ENCODE measurements around the gene HOMER3. TPM values are rescaled to one million over a fixed set of nuclear protein-coding genes. Genes with fewer than 3 reads are reported as not detected.
A peak's percentile ranks its signal among the peaks of the same experiment; 100 is the strongest.

HOMER3 gene
- total and polyA plus RNA-seq, 2 of the 13 experiments (the other 11 are each of a cell fraction or from before 2014, with no cell fraction given): 21.3 to 27.3 TPM

DNA sequence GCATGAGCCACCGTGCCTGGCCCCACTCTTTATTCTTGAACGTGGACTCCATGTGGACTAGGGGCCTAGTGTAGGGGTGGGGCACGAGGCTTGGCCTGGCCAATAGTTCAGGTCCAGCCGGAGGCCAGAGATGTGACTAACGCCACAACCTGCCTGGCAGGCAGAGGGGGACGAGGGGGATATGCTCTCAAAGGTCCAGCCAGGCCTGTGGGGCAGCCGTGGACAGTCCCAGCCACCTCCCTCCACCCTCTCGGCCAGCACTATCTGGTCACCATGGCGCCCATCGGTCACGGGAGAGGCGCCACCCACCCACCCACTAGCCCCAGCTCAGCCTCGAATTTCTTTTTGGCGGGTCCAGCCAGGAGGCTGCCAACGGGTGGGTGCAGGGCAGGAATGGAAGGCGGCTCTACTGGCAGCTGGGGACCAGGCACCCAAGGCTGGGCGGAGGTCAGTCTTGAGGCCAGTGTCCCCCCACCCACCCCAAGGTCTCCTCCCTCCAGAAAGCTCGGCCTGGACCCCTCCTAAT lies 42.9 kb downstream of the HOMER3 start:
- H3K36me3 ChIP-seq (replicated peaks in 1 of 2; ENCODE audit: control insufficient read depth in 1 of 2, insufficient read depth in 2 of 2, low read length in 2 of 2): peaks cover 1 to 12% of the 10 kb centered on the region in 2 experiments; a peak in 2 of 5 replicates
- no peaks in the 10 kb centered on the region for H3K79me2 ChIP-seq (ENCODE audit: insufficient read depth, low read length)
- intact Hi-C loops (cut with micrococcal nuclease; ENCODE audit: unreplicated experiment) (no loop called here), in situ Hi-C loops (cut with HindIII; ENCODE audit: extremely low pct_ligation_motif_present, low pct_unique_long_range_greater_than_20kb) (loop anchor here (10.0 kb wide), 1 partner anchor 87 kb away; no protein-coding TSS in a partner anchor)
- no peak overlapping the region for H3K4me3 ChIP-seq (replicated peaks in 1 of 3; ENCODE audit: insufficient read depth in 1 of 3, low read depth in 2 of 3, low read length in 3 of 3)
- no peak for FAIRE-seq
- H3K9ac ChIP-seq (ENCODE audit: insufficient read depth, low read depth, low read length): no peak overlapping the region
- no peaks in the 10 kb centered on the region for H3K9me3 ChIP-seq (ENCODE audit: low read length)
- H3K4me1 ChIP-seq (ENCODE audit: insufficient read depth, low read length): peaks cover 23% of the 10 kb centered on the region
- H3K27ac ChIP-seq (ENCODE audit: extremely low read length, insufficient read depth, low read length): no peak overlapping the region
- CTCF ChIA-PET (ENCODE audit: low intra/inter-chr PET ratio, low total read pairs): no interaction called here
- H3K27me3 ChIP-seq (ENCODE audit: control insufficient read depth in 1 of 2, insufficient read depth in 2 of 2, low read length in 2 of 2): no peaks in the 10 kb centered on the region; a peak in 1 of 5 replicates
- BruUV-seq (replicated peaks): no TSS peak
- peak; percentile 17 for ATAC-seq
- DNase-seq (ENCODE audit: low spot score): no peak
- H2AFZ ChIP-seq (ENCODE audit: low read length): no peak overlapping the region
- POLR2A ChIA-PET: interaction anchor here (0.6 kb wide), 1 partner anchor 304 kb away, joined by 3 read pairs; no protein-coding TSS in a partner anchor
- H4K20me1 ChIP-seq (ENCODE audit: insufficient read depth, low read length): no peaks in the 10 kb centered on the region
- H3K4me2 ChIP-seq (ENCODE audit: low read depth, low read length): no peak overlapping the region
- no CpG with 5 or more reads among the region's 18 CpGs for WGBS (ENCODE audit: low lambda C conversion rate)
- no peak for TF ChIP-seq EP300 (IDR thresholded peaks at IDR 0.05; ENCODE audit: low read depth in 2 of 2, low read length in 2 of 2)
- TF ChIP-seq EP300 (CRISPR knock-in tag; IDR thresholded peaks at IDR 0.05; ENCODE audit: borderline replicate concordance): no peak
- TF ChIP-seq ZNF775 (CRISPR knock-in tag; IDR thresholded peaks at IDR 0.05; ENCODE audit: borderline replicate concordance): no peak
- no peak for TF ChIP-seq SMAD3 (CRISPR knock-in tag; IDR thresholded peaks at IDR 0.05)
- no peak for TF ChIP-seq ZNF30 (CRISPR knock-in tag; IDR thresholded peaks at IDR 0.05)
- TF ChIP-seq MEIS1 (CRISPR knock-in tag; IDR thresholded peaks at IDR 0.05; ENCODE audit: borderline replicate concordance): no peak
- TF ChIP-seq, protein P1, sequence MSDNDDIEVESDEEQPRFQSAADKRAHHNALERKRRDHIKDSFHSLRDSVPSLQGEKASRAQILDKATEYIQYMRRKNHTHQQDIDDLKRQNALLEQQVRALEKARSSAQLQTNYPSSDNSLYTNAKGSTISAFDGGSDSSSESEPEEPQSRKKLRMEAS (IDR thresholded peaks at IDR 0.05): peak; percentile 59
- TF ChIP-seq, protein P2, sequence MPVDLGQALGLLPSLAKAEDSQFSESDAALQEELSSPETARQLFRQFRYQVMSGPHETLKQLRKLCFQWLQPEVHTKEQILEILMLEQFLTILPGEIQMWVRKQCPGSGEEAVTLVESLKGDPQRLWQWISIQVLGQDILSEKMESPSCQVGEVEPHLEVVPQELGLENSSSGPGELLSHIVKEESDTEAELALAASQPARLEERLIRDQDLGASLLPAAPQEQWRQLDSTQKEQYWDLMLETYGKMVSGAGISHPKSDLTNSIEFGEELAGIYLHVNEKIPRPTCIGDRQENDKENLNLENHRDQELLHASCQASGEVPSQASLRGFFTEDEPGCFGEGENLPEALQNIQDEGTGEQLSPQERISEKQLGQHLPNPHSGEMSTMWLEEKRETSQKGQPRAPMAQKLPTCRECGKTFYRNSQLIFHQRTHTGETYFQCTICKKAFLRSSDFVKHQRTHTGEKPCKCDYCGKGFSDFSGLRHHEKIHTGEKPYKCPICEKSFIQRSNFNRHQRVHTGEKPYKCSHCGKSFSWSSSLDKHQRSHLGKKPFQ (CRISPR knock-in tag; IDR thresholded peaks at IDR 0.05; ENCODE audit: insufficient replicate concordance): no peak
- 0 out of 2 replicates have a peak, but pooled peaks have one; percentile 34 for TF ChIP-seq RNF2 (conservative IDR thresholded peaks at IDR 0.05; ENCODE audit: low read depth)
- TF ChIP-seq RBM22 (optimal IDR thresholded peaks at IDR 0.05; ENCODE audit: low read length): no peak
- no peak for TF ChIP-seq ZNF616 (CRISPR knock-in tag; IDR thresholded peaks at IDR 0.05; ENCODE audit: low read depth)
- TF ChIP-seq, protein P3, sequence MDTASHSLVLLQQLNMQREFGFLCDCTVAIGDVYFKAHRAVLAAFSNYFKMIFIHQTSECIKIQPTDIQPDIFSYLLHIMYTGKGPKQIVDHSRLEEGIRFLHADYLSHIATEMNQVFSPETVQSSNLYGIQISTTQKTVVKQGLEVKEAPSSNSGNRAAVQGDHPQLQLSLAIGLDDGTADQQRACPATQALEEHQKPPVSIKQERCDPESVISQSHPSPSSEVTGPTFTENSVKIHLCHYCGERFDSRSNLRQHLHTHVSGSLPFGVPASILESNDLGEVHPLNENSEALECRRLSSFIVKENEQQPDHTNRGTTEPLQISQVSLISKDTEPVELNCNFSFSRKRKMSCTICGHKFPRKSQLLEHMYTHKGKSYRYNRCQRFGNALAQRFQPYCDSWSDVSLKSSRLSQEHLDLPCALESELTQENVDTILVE (CRISPR knock-in tag; IDR thresholded peaks at IDR 0.05): no peak
- no peak for TF ChIP-seq TSC22D2 (CRISPR knock-in tag; IDR thresholded peaks at IDR 0.05; ENCODE audit: borderline replicate concordance)
- no peak for TF ChIP-seq RBAK (CRISPR knock-in tag; IDR thresholded peaks at IDR 0.05)
- no peak for TF ChIP-seq SALL1 (CRISPR knock-in tag; IDR thresholded peaks at IDR 0.05)
- TF ChIP-seq, protein P4, sequence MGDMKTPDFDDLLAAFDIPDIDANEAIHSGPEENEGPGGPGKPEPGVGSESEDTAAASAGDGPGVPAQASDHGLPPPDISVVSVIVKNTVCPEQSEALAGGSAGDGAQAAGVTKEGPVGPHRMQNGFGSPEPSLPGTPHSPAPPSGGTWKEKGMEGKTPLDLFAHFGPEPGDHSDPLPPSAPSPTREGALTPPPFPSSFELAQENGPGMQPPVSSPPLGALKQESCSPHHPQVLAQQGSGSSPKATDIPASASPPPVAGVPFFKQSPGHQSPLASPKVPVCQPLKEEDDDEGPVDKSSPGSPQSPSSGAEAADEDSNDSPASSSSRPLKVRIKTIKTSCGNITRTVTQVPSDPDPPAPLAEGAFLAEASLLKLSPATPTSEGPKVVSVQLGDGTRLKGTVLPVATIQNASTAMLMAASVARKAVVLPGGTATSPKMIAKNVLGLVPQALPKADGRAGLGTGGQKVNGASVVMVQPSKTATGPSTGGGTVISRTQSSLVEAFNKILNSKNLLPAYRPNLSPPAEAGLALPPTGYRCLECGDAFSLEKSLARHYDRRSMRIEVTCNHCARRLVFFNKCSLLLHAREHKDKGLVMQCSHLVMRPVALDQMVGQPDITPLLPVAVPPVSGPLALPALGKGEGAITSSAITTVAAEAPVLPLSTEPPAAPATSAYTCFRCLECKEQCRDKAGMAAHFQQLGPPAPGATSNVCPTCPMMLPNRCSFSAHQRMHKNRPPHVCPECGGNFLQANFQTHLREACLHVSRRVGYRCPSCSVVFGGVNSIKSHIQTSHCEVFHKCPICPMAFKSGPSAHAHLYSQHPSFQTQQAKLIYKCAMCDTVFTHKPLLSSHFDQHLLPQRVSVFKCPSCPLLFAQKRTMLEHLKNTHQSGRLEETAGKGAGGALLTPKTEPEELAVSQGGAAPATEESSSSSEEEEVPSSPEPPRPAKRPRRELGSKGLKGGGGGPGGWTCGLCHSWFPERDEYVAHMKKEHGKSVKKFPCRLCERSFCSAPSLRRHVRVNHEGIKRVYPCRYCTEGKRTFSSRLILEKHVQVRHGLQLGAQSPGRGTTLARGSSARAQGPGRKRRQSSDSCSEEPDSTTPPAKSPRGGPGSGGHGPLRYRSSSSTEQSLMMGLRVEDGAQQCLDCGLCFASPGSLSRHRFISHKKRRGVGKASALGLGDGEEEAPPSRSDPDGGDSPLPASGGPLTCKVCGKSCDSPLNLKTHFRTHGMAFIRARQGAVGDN (CRISPR knock-in tag; IDR thresholded peaks at IDR 0.05): peak; percentile 80
- peak; percentile 9; the same call in 1 of the 2 replicates for TF ChIP-seq ZMYM3 (CRISPR knock-in tag; IDR thresholded peaks at IDR 0.05)
- TF ChIP-seq ZNF766 (CRISPR knock-in tag; IDR thresholded peaks at IDR 0.05; ENCODE audit: borderline replicate concordance): no peak
